ENCODE results near the gene DNAJC4. TPM values are rescaled to one million over a fixed set of nuclear protein-coding genes. Genes with fewer than 3 reads are reported as not detected.

The DNAJC4 gene
- total RNA-seq, 1 experiment from 2014 or later = 19.5 TPM

DNA sequence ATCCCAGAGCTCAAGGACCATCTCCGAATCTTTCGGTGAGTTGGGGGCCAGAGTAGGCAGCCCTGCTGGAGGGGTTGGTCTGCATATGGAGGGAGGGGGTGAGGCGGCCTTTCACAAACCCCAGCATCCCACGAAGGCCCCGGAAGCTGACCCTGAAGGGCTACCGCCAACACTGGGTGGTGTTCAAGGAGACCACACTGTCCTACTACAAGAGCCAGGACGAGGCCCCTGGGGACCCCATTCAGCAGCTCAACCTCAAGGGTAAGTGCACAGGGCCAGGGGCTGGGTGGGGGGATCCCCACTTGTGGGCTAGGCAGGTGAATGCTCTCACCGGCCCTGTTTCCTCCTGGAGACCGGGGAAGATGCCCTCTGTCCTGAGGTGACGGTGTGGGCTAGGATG lies 10.6 kb upstream of the DNAJC4 start:
- no peak for DNase-seq (ENCODE audit: unreplicated experiment)
- H3K9me3 Mint-ChIP-seq (ENCODE audit: unreplicated experiment) = no peaks in the 10 kb centered on the region
- H3K27me3 Mint-ChIP-seq (ENCODE audit: insufficient read depth, unreplicated experiment) = no peaks in the 10 kb centered on the region
- H3K36me3 Mint-ChIP-seq (ENCODE audit: insufficient read depth, unreplicated experiment) = peaks cover 9% of the 10 kb centered on the region
- no peak overlapping the region for H3K4me3 Mint-ChIP-seq (ENCODE audit: unreplicated experiment)
- POLR2A ChIA-PET = interaction anchor here (0.7 kb wide), 1 partner anchor 12 kb away, joined by 3 read pairs; no protein-coding TSS in a partner anchor
- CTCF ChIA-PET = interaction anchor here (0.7 to 2.0 kb wide), 2 partner anchors 32 to 81 kb away, joined by 4 to 7 read pairs; no protein-coding TSS in a partner anchor
- peaks cover 8% of the 10 kb centered on the region for H3K4me1 Mint-ChIP-seq (ENCODE audit: insufficient read depth, unreplicated experiment)
- no peak overlapping the region for H3K27ac Mint-ChIP-seq (ENCODE audit: low read depth, unreplicated experiment)
- intact Hi-C loops (cut with micrococcal nuclease) = no loop called here
- BruUV-seq (replicated peaks) = no TSS peak
- TF ChIP-seq, protein P1, sequence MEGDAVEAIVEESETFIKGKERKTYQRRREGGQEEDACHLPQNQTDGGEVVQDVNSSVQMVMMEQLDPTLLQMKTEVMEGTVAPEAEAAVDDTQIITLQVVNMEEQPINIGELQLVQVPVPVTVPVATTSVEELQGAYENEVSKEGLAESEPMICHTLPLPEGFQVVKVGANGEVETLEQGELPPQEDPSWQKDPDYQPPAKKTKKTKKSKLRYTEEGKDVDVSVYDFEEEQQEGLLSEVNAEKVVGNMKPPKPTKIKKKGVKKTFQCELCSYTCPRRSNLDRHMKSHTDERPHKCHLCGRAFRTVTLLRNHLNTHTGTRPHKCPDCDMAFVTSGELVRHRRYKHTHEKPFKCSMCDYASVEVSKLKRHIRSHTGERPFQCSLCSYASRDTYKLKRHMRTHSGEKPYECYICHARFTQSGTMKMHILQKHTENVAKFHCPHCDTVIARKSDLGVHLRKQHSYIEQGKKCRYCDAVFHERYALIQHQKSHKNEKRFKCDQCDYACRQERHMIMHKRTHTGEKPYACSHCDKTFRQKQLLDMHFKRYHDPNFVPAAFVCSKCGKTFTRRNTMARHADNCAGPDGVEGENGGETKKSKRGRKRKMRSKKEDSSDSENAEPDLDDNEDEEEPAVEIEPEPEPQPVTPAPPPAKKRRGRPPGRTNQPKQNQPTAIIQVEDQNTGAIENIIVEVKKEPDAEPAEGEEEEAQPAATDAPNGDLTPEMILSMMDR (IDR thresholded peaks at IDR 0.05; ENCODE audit: unreplicated experiment) = no peak

DNA sequence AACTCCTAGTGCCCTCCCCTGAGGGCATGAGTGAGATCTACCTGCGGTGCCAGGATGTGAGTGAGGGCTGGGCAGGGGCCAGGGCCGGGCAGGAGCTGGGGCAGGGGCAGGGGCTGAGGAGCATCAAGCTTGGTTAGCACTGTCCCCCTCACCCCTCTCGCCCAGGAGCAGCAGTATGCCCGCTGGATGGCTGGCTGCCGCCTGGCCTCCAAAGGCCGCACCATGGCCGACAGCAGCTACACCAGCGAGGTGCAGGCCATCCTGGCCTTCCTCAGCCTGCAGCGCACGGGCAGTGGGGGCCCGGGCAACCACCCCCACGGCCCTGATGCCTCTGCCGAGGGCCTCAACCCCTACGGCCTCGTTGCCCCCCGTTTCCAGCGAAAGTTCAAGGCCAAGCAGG lies 10.1 kb upstream of the DNAJC4 start:
- no peak for DNase-seq (ENCODE audit: unreplicated experiment)
- H3K9me3 Mint-ChIP-seq (ENCODE audit: unreplicated experiment) = no peaks in the 10 kb centered on the region
- no TSS peak for BruUV-seq (replicated peaks)
- H3K27ac Mint-ChIP-seq (ENCODE audit: low read depth, unreplicated experiment) = no peak overlapping the region
- peaks cover 9% of the 10 kb centered on the region for H3K36me3 Mint-ChIP-seq (ENCODE audit: insufficient read depth, unreplicated experiment)
- no peak overlapping the region for H3K4me3 Mint-ChIP-seq (ENCODE audit: unreplicated experiment)
- no peaks in the 10 kb centered on the region for H3K27me3 Mint-ChIP-seq (ENCODE audit: insufficient read depth, unreplicated experiment)
- intact Hi-C loops (cut with micrococcal nuclease) = no loop called here
- CTCF ChIA-PET = interaction anchor here (0.7 to 2.0 kb wide), 2 partner anchors 32 to 81 kb away, joined by 4 to 7 read pairs; no protein-coding TSS in a partner anchor
- TF ChIP-seq, protein P1 (IDR thresholded peaks at IDR 0.05; ENCODE audit: unreplicated experiment) = no peak
- POLR2A ChIA-PET = no interaction called here
- H3K4me1 Mint-ChIP-seq (ENCODE audit: insufficient read depth, unreplicated experiment) = peaks cover 8% of the 10 kb centered on the region

DNA sequence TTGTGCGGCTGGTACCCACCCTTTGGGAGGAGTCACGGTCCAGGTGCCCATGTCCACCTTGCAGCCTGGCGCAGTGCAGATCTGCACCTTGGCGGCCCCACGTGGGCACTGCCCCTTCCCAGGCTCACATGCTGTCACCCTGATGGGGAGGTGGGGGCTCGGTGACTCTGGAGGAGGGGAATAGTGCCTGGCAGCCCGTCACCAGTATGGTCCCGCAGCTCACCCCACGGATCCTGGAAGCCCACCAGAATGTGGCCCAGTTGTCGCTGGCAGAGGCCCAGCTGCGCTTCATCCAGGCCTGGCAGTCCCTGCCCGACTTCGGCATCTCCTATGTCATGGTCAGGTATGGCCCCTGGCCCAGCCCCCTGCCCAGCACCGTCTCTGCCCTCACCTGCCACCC lies 9.6 kb upstream of the DNAJC4 start:
- TF ChIP-seq, protein P1 (IDR thresholded peaks at IDR 0.05; ENCODE audit: unreplicated experiment) = no peak
- no peak overlapping the region for H3K4me3 Mint-ChIP-seq (ENCODE audit: unreplicated experiment)
- no peak for DNase-seq (ENCODE audit: unreplicated experiment)
- no TSS peak for BruUV-seq (replicated peaks)
- intact Hi-C loops (cut with micrococcal nuclease) = no loop called here
- H3K9me3 Mint-ChIP-seq (ENCODE audit: unreplicated experiment) = no peaks in the 10 kb centered on the region
- CTCF ChIA-PET = interaction anchor here (0.8 kb wide), 1 partner anchor 16 kb away, joined by 5 read pairs; no protein-coding TSS in a partner anchor
- POLR2A ChIA-PET = no interaction called here
- no peak overlapping the region for H3K27ac Mint-ChIP-seq (ENCODE audit: low read depth, unreplicated experiment)
- peaks cover 8% of the 10 kb centered on the region for H3K4me1 Mint-ChIP-seq (ENCODE audit: insufficient read depth, unreplicated experiment)
- H3K27me3 Mint-ChIP-seq (ENCODE audit: insufficient read depth, unreplicated experiment) = no peaks in the 10 kb centered on the region
- peaks cover 14% of the 10 kb centered on the region for H3K36me3 Mint-ChIP-seq (ENCODE audit: insufficient read depth, unreplicated experiment)

DNA sequence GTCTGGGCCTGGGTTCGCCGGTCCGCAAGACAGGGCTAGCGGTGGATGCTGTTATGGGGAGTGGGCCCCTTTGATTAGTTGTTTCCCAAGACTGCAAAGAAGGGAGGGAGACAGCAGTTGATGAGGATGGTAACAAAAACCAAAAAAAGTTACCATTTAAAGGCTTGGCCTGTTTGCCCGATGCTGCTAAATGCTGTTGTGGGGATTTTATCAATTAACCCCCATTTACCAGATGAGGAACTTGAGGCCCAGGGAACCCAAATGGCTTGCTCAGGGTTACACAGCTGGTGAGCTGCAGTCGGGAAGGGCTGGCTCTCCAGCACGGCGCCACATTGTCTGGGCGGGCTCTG lies 7.7 kb upstream of the DNAJC4 start:
- peaks cover 8% of the 10 kb centered on the region for H3K4me1 Mint-ChIP-seq (ENCODE audit: insufficient read depth, unreplicated experiment)
- BruUV-seq (replicated peaks) = no TSS peak
- ChIA-PET POLR2A (interaction anchor here (11.9 kb wide), 1 partner anchor 21 kb away, joined by 122 read pairs; the partner anchor contains the start of genes FKBP2 and PPP1R14B), CTCF (interaction anchor here (0.5 to 4.7 kb wide), 4 partner anchors 18 to 1449 kb away, joined by 3 to 22 read pairs (median 6); no protein-coding TSS in a partner anchor)
- TF ChIP-seq, protein P1 (IDR thresholded peaks at IDR 0.05; ENCODE audit: unreplicated experiment) = no peak
- H3K27me3 Mint-ChIP-seq (ENCODE audit: insufficient read depth, unreplicated experiment) = no peaks in the 10 kb centered on the region
- DNase-seq (ENCODE audit: unreplicated experiment) = no peak
- H3K9me3 Mint-ChIP-seq (ENCODE audit: unreplicated experiment) = no peaks in the 10 kb centered on the region
- H3K27ac Mint-ChIP-seq (ENCODE audit: low read depth, unreplicated experiment) = no peak overlapping the region
- H3K4me3 Mint-ChIP-seq (ENCODE audit: unreplicated experiment) = no peak overlapping the region
- intact Hi-C loops (cut with micrococcal nuclease) = no loop called here
- H3K36me3 Mint-ChIP-seq (ENCODE audit: insufficient read depth, unreplicated experiment) = peaks cover 15% of the 10 kb centered on the region
